ENCODE measurements around the gene KCNAB2. TPM values are rescaled to one million over a fixed set of nuclear protein-coding genes. Genes with fewer than 3 reads are reported as not detected.

The KCNAB2 gene
- total RNA-seq, 1 donor from 2014 or later: 8.8 TPM

DNA sequence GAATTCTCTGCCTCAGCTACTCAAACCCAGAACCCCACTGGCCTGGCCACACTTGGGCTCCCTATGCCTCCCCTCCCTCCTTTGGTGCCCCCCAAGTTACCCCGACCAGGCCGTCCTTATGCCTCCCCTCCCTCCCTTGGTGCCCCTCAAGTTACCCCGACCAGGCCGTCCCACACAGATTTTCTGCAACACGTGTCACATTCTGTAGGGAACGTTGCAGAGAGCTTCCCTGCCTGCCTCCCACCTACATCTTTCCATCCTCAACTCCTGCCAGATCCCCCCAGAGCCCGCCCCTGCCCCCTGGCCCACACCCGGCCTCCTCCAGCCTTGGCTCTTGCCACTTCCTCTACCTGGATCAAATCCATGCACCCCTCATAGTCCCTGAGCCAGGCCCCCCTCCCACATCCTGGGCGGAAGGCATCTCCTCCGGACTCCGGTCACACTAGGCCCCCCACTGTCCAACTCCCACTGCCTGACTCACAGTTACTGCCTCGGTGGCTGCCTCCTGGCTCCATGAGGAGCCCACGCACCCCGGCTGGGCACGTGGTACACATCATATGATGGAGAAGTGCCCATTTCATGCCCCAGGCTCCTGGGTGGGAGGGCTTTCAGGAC lies 41.2 kb downstream of the KCNAB2 start:
- DNase-seq (ENCODE audit: extremely low spot score in 2 of 2): no peak
- H3K27me3 ChIP-seq: no peaks in the 10 kb centered on the region
- peaks cover 26% of the 10 kb centered on the region for H3K4me1 ChIP-seq
- H3K27ac ChIP-seq: no peak overlapping the region
- H3K4me3 ChIP-seq: no peak overlapping the region
- TF ChIP-seq POLR2AphosphoS5 (IDR thresholded peaks at IDR 0.05; ENCODE audit: insufficient read depth in 1 of 2, low read depth in 1 of 2) (no peak), POLR2A (IDR thresholded peaks at IDR 0.05) (no peak)
- TF ChIP-seq, protein P1, sequence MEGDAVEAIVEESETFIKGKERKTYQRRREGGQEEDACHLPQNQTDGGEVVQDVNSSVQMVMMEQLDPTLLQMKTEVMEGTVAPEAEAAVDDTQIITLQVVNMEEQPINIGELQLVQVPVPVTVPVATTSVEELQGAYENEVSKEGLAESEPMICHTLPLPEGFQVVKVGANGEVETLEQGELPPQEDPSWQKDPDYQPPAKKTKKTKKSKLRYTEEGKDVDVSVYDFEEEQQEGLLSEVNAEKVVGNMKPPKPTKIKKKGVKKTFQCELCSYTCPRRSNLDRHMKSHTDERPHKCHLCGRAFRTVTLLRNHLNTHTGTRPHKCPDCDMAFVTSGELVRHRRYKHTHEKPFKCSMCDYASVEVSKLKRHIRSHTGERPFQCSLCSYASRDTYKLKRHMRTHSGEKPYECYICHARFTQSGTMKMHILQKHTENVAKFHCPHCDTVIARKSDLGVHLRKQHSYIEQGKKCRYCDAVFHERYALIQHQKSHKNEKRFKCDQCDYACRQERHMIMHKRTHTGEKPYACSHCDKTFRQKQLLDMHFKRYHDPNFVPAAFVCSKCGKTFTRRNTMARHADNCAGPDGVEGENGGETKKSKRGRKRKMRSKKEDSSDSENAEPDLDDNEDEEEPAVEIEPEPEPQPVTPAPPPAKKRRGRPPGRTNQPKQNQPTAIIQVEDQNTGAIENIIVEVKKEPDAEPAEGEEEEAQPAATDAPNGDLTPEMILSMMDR (IDR thresholded peaks at IDR 0.05): no peak
- intact Hi-C loops (cut with DNase I): no loop called here
- H3K36me3 ChIP-seq: no peaks in the 10 kb centered on the region
- H3K9me3 ChIP-seq: no peaks in the 10 kb centered on the region

DNA sequence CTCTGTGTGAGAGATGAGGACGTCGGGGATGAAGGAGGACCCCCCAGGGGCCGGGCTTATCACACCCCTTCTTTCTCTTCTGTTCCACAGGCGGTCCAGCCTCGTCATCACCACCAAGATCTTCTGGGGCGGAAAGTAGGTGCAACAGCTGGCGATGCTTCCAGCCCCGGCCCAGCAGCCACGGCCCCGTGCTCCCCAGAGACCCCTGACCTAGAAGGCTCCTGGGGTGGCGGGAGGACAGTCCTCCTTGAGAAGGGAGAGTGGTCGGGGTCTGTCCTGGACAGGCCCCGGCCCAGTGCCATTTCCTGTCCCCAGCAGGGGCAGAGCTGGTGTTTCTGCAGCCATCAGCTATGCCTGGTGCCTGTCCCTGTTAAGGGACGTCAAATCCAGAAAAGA lies 41.7 kb downstream of the KCNAB2 start:
- TF ChIP-seq, protein P1 (IDR thresholded peaks at IDR 0.05): no peak
- TF ChIP-seq POLR2AphosphoS5 (IDR thresholded peaks at IDR 0.05; ENCODE audit: insufficient read depth in 1 of 2, low read depth in 1 of 2) (no peak), POLR2A (IDR thresholded peaks at IDR 0.05) (no peak)
- Histone ChIP-seq H3K36me3 (no peaks in the 10 kb centered on the region), H3K4me1 (peaks cover 22% of the 10 kb centered on the region), H3K4me3 (no peak overlapping the region), H3K27ac (no peak overlapping the region), H3K27me3 (no peaks in the 10 kb centered on the region), H3K9me3 (no peaks in the 10 kb centered on the region)
- no peak for DNase-seq (ENCODE audit: extremely low spot score in 2 of 2)
- intact Hi-C loops (cut with DNase I): no loop called here

DNA sequence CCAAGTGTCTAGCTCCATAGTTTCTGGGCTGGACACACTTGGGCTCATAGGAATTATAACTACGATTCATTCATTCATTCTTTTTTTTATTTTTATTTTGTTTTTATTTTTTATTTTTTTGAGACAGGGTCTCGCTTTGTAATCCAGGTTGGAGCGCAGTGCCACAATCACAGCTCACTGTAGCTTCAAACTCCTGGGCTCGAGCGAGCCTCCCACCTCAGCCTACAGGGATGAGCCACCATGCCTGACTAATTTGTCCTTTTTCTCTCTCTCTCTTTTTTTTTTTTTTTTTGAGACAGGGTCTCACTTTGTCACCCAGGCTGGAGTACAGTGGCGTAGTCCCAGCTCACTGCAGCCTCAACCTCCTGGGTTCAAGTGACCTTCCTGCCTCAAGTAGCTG lies 42.3 kb downstream of the KCNAB2 start:
- no peaks in the 10 kb centered on the region for H3K9me3 ChIP-seq
- no peak overlapping the region for H3K27ac ChIP-seq
- no peaks in the 10 kb centered on the region for H3K36me3 ChIP-seq
- H3K4me1 ChIP-seq: peaks cover 18% of the 10 kb centered on the region
- H3K4me3 ChIP-seq: no peak overlapping the region
- TF ChIP-seq POLR2AphosphoS5 (IDR thresholded peaks at IDR 0.05; ENCODE audit: insufficient read depth in 1 of 2, low read depth in 1 of 2) (no peak), POLR2A (IDR thresholded peaks at IDR 0.05) (no peak)
- TF ChIP-seq, protein P1 (IDR thresholded peaks at IDR 0.05): no peak
- intact Hi-C loops (cut with DNase I): no loop called here
- no peaks in the 10 kb centered on the region for H3K27me3 ChIP-seq
- no peak for DNase-seq (ENCODE audit: extremely low spot score in 2 of 2)

DNA sequence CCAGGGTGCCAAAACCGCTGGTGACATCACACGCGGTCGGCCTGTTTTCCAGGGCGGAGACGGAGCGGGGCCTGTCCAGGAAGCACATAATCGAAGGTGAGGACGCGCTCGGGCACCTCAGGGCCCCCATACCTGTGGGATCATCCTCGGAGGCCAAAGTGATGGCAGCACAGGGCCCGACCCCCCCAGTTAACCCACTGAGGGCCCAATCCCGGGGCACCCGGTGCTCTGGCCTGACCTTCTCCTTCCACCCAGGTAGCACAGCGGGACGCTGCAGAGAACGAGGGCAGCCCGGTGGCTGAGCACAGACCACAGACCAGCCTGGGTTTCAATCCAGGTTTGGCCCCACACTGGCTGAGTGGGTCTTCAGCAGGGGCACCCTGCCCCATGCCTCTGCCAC lies 43.3 kb downstream of the KCNAB2 start:
- H3K36me3 ChIP-seq: no peaks in the 10 kb centered on the region
- no peaks in the 10 kb centered on the region for H3K27me3 ChIP-seq
- intact Hi-C loops (cut with DNase I): no loop called here
- no peaks in the 10 kb centered on the region for H3K9me3 ChIP-seq
- no peak for TF ChIP-seq POLR2AphosphoS5 (IDR thresholded peaks at IDR 0.05; ENCODE audit: insufficient read depth in 1 of 2, low read depth in 1 of 2)
- no peak for TF ChIP-seq POLR2A (IDR thresholded peaks at IDR 0.05)
- TF ChIP-seq, protein P1 (IDR thresholded peaks at IDR 0.05): no peak
- no peak for DNase-seq (ENCODE audit: extremely low spot score in 2 of 2)
- H3K4me3 ChIP-seq: no peak overlapping the region
- H3K27ac ChIP-seq: no peak overlapping the region
- peaks cover 8% of the 10 kb centered on the region for H3K4me1 ChIP-seq

DNA sequence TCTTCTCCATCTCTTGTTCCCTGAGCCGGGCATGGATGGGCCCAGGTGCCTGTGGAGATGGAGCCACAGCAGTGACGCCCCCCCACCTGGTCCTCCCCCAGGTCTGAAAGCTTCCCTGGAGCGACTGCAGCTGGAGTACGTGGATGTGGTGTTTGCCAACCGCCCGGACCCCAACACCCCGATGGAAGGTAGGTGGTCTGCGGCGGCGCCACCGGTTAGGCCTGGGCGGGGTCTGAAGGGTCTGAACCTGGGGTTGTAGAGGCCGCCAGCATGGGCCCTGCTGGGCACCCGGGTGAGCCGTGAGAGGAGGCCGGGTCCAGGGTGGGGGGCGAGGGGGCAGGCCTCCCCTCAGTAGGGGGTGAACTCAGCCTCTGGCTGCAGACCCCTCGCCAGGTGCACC lies 44.6 kb downstream of the KCNAB2 start:
- intact Hi-C loops (cut with DNase I): no loop called here
- H3K27me3 ChIP-seq: no peaks in the 10 kb centered on the region
- no peak for DNase-seq (ENCODE audit: extremely low spot score in 2 of 2)
- no peak overlapping the region for H3K4me3 ChIP-seq
- no peaks in the 10 kb centered on the region for H3K9me3 ChIP-seq
- TF ChIP-seq, protein P1 (IDR thresholded peaks at IDR 0.05): no peak
- no peak for TF ChIP-seq POLR2AphosphoS5 (IDR thresholded peaks at IDR 0.05; ENCODE audit: insufficient read depth in 1 of 2, low read depth in 1 of 2)
- TF ChIP-seq POLR2A (IDR thresholded peaks at IDR 0.05): no peak
- no peaks in the 10 kb centered on the region for H3K36me3 ChIP-seq
- no peak overlapping the region for H3K27ac ChIP-seq
- H3K4me1 ChIP-seq: no peaks in the 10 kb centered on the region
